ENCODE results near the gene PAX3. TPM values are rescaled to one million over a fixed set of nuclear protein-coding genes. Genes with fewer than 3 reads are reported as not detected.

PAX3 gene
- total RNA-seq, 4 donors from 2014 or later, result 2.7 to 7.0 (median 5.2) TPM

DNA sequence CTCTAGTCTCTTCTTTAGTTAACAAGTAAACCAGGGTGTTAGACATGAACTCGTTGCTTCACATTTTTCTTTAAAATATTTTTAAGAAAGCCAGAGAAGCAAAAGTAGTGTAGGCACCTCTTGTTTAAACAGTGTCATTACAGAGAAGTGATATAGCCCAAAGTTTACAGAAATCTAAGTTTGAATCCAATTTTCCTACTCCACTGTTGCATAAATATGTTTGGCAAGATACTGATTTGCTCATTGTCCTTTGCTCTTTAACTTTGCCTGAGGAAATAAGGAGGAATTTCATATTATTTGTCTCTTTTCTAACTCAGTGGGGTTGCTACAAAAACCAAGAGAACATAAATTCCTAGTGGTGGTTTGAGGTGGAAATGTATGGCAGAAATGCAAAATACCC lies 81.1 kb downstream of the PAX3 start:
- WGBS, 2 donors, result 80 to 85% methylated on average over 1 of the region's 1 CpG

DNA sequence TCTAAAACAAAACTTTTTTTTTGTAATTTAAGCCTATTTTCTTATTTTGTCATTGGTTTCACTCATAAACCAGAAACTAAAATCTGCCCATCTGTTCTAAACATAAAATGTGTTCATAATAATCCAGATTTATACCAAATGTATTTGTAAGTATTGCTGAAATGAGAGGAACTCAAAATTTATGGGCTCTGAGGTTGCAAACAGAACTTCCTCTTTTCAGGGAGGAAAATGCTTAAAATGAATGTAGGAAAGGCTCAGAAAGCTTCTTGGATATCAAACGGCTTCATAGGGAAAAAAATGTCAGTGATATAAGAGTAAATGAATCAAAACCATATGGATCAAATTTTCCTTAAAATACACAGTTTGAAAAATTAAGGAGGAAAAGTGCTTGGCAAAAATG lies 83.9 kb downstream of the PAX3 start:
- no peak for DNase-seq (ENCODE audit: low spot score in 2 of 2)
- TF ChIP-seq POLR2A (IDR thresholded peaks at IDR 0.05) (no peak), CTCF (IDR thresholded peaks at IDR 0.05) (no peak)
- H3K4me3 ChIP-seq (ENCODE audit: low read depth, poor library complexity, severe bottlenecking), result no peak overlapping the region
- intact Hi-C loops (cut with DNase I; ENCODE audit: low total_unique reads), result no loop called here
- WGBS, 2 donors, result 33 to 36% methylated on average over 1 of the region's 1 CpG

More for the DNA sequence above, 81.1 kb downstream of the PAX3 start:
- no peak overlapping the region for H3K4me3 ChIP-seq (ENCODE audit: low read depth, poor library complexity, severe bottlenecking)
- intact Hi-C loops (cut with DNase I; ENCODE audit: low total_unique reads), result no loop called here
- no peak for DNase-seq (ENCODE audit: low spot score in 2 of 2)
- TF ChIP-seq POLR2A (IDR thresholded peaks at IDR 0.05) (no peak), CTCF (IDR thresholded peaks at IDR 0.05) (no peak)

- TF ChIP-seq CTCF (IDR thresholded peaks at IDR 0.05) (no peak), POLR2A (IDR thresholded peaks at IDR 0.05) (no peak)
- intact Hi-C loops (cut with DNase I; ENCODE audit: low total_unique reads), result no loop called here
- H3K4me3 ChIP-seq (ENCODE audit: low read depth, poor library complexity, severe bottlenecking), result no peak overlapping the region
- DNase-seq (ENCODE audit: low spot score in 2 of 2), result no peak
- WGBS, 2 donors, result 74 to 80% methylated on average over 5 of the region's 5 CpGs
These were observed 85.7 kb downstream of the PAX3 start for GRCh38 chr2:222213049-222213448.

- H3K4me3 ChIP-seq (ENCODE audit: low read depth, poor library complexity, severe bottlenecking), result no peak overlapping the region
- no peak for DNase-seq (ENCODE audit: low spot score in 2 of 2)
- 64 to 73% methylated on average over 4 of the region's 4 CpGs for WGBS, 2 donors
- intact Hi-C loops (cut with DNase I; ENCODE audit: low total_unique reads), result no loop called here
- no peak for TF ChIP-seq CTCF (IDR thresholded peaks at IDR 0.05)
- no peak for TF ChIP-seq POLR2A (IDR thresholded peaks at IDR 0.05)
These were observed 86.2 kb downstream of the PAX3 start for GRCh38 chr2:222212571-222212970.

- intact Hi-C loops (cut with DNase I; ENCODE audit: low total_unique reads), result no loop called here
- 76 to 86% methylated on average over 4 of the region's 4 CpGs for WGBS, 2 donors
These were observed 90.6 kb downstream of the PAX3 start for GRCh38 chr2:222208010-222208690.

More at GRCh38 chr2:222208010-222208690, 90.6 kb downstream of the PAX3 start:
- DNase-seq (ENCODE audit: low spot score in 2 of 2), result no peak
- H3K4me3 ChIP-seq (ENCODE audit: low read depth, poor library complexity, severe bottlenecking), result no peak overlapping the region
- TF ChIP-seq CTCF (IDR thresholded peaks at IDR 0.05) (no peak), POLR2A (IDR thresholded peaks at IDR 0.05) (no peak)

All from lower leg skin (tissue), 4 donors.